HG03039 (cell line): ENCODE results near the gene SARNP.

ENCODE experiments used
- ATAC-seq: cut with Tn5 transposase; IDR thresholded peaks from one replicate; pipeline ENCODE4 v1.9.1; 2021; ENCODE audit warnings: mild to moderate bottlenecking, moderate library complexity; ENCODE audit not compliant: unreplicated experiment

Gene SARNP

GRCh38 chr12:55743406-55744339 lies 73.9 kb downstream of the SARNP start:
- peak; percentile 35 for ATAC-seq

- peak; percentile 36 for ATAC-seq
Observed at GRCh38 chr12:55742719-55743405, 74.7 kb downstream of the SARNP start, which contains the start of gene GDF11. Gene GDF11, plus strand, starts transcription at chr12:55743122. Its CDS starts 195 bp downstream, at chr12:55743317.

- ATAC-seq = no peak
Observed at GRCh38 chr12:55741931-55742680, 75.4 kb downstream of the SARNP start.

- ATAC-seq = no peak
Observed at GRCh38 chr12:55739025-55739378, 78.5 kb downstream of the SARNP start.

GRCh38 chr12:55738123-55739024 lies 79.2 kb downstream of the SARNP start:
- peak; percentile 66 for ATAC-seq

- no peak for ATAC-seq
Observed at GRCh38 chr12:55737581-55738122, 79.9 kb downstream of the SARNP start.

- ATAC-seq = no peak
Observed at GRCh38 chr12:55736780-55737580, 80.5 kb downstream of the SARNP start.

- no peak for ATAC-seq
Observed at GRCh38 chr12:55736076-55736475, 81.4 kb downstream of the SARNP start.

- no peak for ATAC-seq
Observed at GRCh38 chr12:55734595-55734994, 82.9 kb downstream of the SARNP start.

GRCh38 chr12:55733858-55734257 lies 83.7 kb downstream of the SARNP start:
- no peak for ATAC-seq

- no peak for ATAC-seq
Observed at GRCh38 chr12:55733021-55733555, 84.4 kb downstream of the SARNP start.

- ATAC-seq = no peak
Observed at GRCh38 chr12:55732288-55732687, 85.2 kb downstream of the SARNP start.

GRCh38 chr12:55729819-55730818 lies 87.4 kb downstream of the SARNP start:
- peak; percentile 31 for ATAC-seq

- peak; percentile 69 for ATAC-seq
Observed at GRCh38 chr12:55728939-55729818, 88.3 kb downstream of the SARNP start, which contains the start of gene CD63. Gene CD63, minus strand, starts transcription at chr12:55729009. Its CDS starts 668 bp downstream, at chr12:55728341.

GRCh38 chr12:55728186-55728938 lies 89.2 kb downstream of the SARNP start:
- no peak for ATAC-seq

GRCh38 chr12:55727643-55728185 lies 89.8 kb downstream of the SARNP start:
- no peak for ATAC-seq
